HCT116 (cell line): ENCODE results near the gene MTUS2. TPM values are rescaled to one million over a fixed set of nuclear protein-coding genes. Genes with fewer than 3 reads are reported as not detected.

Source experiments
- ATAC-seq: fragments of 200-7000 bp; cut with Tn5 transposase; 2 replicates; pipeline ENCODE4 v1.9.1; 2020; ENCODE audit warnings: mild to moderate bottlenecking, moderate library complexity
- BruUV-seq: library from RNA; stranded (reverse); fragments of 400-500 nt; replicated peaks from 2 replicates; lab custom pipeline; 2021; lab: Mats Ljungman, UMichigan
- CTCF ChIA-PET: fragments of 300-600 bp; sonication (Branson Sonifier 250); formaldehyde crosslinking; loops from one replicate; lab custom pipeline; 2021; ENCODE audit warnings: antibody characterized with exemption; lab: Charles Lee
- POLR2A ChIA-PET: fragments of 300-600, 350-600 bp; sonication (Branson Sonifier 250); formaldehyde crosslinking; loops from one replicate; lab custom pipeline; 2021; ENCODE audit warnings: antibody characterized with exemption; lab: Charles Lee
- RAD21 ChIA-PET, 2 experiments: fragments of 300-600 bp; sonication (Branson Sonifier 250); formaldehyde crosslinking; loops; one replicate each; lab custom pipeline; 2023; ENCODE audit warnings: low total read pairs in 2 of 2; ENCODE audit not compliant: uncharacterized antibody in 2 of 2, unreplicated experiment in 2 of 2, low non-redundant PET in 1 of 2; lab: Charles Lee
- DNase-seq: peaks from one replicate; pipeline ENCODE4 v3.0.0-alpha.2; 2010; ENCODE audit warnings: low read depth, low spot score
- H2AFZ ChIP-seq: fragments of 200-600 bp; shearing (Covaris generic), sonication (generic); 2 replicates; pipeline ENCODE4 v1.6.1; 2017; ENCODE audit warnings: low read depth, mixed run types, mixed read lengths, antibody characterized with exemption, low read length; ENCODE audit not compliant: poor library complexity, severe bottlenecking
- H3K27ac ChIP-seq: 2 replicates; pipeline ENCODE4 v1.5.1; 2012; ENCODE audit warnings: low read depth, low read length
- H3K27me3 ChIP-seq: fragments of 200-600 bp; sonication (generic); 2 replicates; pipeline ENCODE4 v1.6.1; 2016; ENCODE audit warnings: mixed run types, low read length, mixed read lengths; ENCODE audit not compliant: insufficient read depth
- H3K36me3 ChIP-seq, 2 experiments: fragments of 200-500 bp in 1 of 2; fragments of 200-600 bp in 1 of 2; sonication (Bioruptor generic) in 1 of 2; sonication (generic) in 1 of 2; 2 replicates each; pipeline versions ENCODE4 v1.5.1 to v1.6.1; 2014 to 2016; ENCODE audit warnings: low read length in 2 of 2, inconsistent platforms in 1 of 2, mixed read lengths in 1 of 2, mixed run types in 1 of 2; ENCODE audit not compliant: insufficient read depth in 2 of 2, control insufficient read depth in 1 of 2
- H3K4me1 ChIP-seq, 2 experiments: fragments of 200-600 bp in 1 of 2; sonication (generic) in 1 of 2; 2 replicates each; pipeline versions ENCODE4 v1.5.1 to v1.6.1; 2012 to 2017; ENCODE audit warnings: low read length in 2 of 2, inconsistent platforms in 1 of 2, mild to moderate bottlenecking in 1 of 2, mixed read lengths in 1 of 2, mixed run types in 1 of 2, moderate library complexity in 1 of 2; ENCODE audit not compliant: insufficient read depth in 2 of 2, control insufficient read depth in 1 of 2
- H3K4me2 ChIP-seq: fragments of 200-600 bp; sonication (generic); 2 replicates; pipeline ENCODE4 v1.6.1; 2017; ENCODE audit warnings: mixed run types, low read length, mixed read lengths
- H3K4me3 ChIP-seq, 2 experiments: fragments of 200-600 bp in 1 of 2; sonication (generic) in 1 of 2; replicated peaks in 1 of 2; 2 replicates each; pipeline ENCODE4 v1.5.1; 2011 to 2016; ENCODE audit warnings: low read length in 2 of 2, control low read depth in 1 of 2, low read depth in 1 of 2, mild to moderate bottlenecking in 1 of 2, mixed read lengths in 1 of 2, mixed run types in 1 of 2
- H3K79me2 ChIP-seq: fragments of 200-600 bp; sonication (generic); 2 replicates; pipeline ENCODE4 v1.6.1; 2017; ENCODE audit warnings: mild to moderate bottlenecking, mixed run types, low read length, moderate library complexity, mixed read lengths; ENCODE audit not compliant: insufficient read depth
- H3K9ac ChIP-seq: fragments of 200-600 bp; sonication (generic); 2 replicates; pipeline ENCODE4 v1.6.1; 2016; ENCODE audit warnings: low read length, mixed read lengths
- H3K9me2 ChIP-seq: fragments of 200-600 bp; sonication (generic), shearing (Covaris generic); 2 replicates; pipeline ENCODE4 v1.6.1; 2017; ENCODE audit warnings: mixed run types, mild to moderate bottlenecking, moderate library complexity; ENCODE audit not compliant: insufficient read depth
- H3K9me3 ChIP-seq, 2 experiments: fragments of 200-500 bp in 1 of 2; fragments of 200-600 bp in 1 of 2; sonication (Bioruptor generic) in 1 of 2; sonication (generic) in 1 of 2; 2 replicates each; pipeline ENCODE4 v1.6.1; 2014 to 2017; ENCODE audit warnings: low read length in 2 of 2, mixed read lengths in 2 of 2, inconsistent platforms in 1 of 2, low read depth in 1 of 2, mild to moderate bottlenecking in 1 of 2, mixed run types in 1 of 2, moderate library complexity in 1 of 2; ENCODE audit not compliant: control insufficient read depth in 1 of 2, insufficient read depth in 1 of 2
- H4K20me1 ChIP-seq: fragments of 200-600 bp; sonication (generic), shearing (Covaris generic); 2 replicates; pipeline ENCODE4 v1.6.1; 2017; ENCODE audit warnings: mixed run types, mild to moderate bottlenecking, moderate library complexity; ENCODE audit not compliant: insufficient read depth
- CBX3 ChIP-seq: IDR thresholded peaks from 2 replicates; pipeline ENCODE4 v1.6.1; 2012; ENCODE audit warnings: low read depth
- CEBPB ChIP-seq: IDR thresholded peaks from 2 replicates; pipeline ENCODE4 v1.6.1; 2012; ENCODE audit warnings: low read depth
- CTCF ChIP-seq, 3 experiments: fragments of 200-600 bp in 1 of 3; sonication (generic) in 1 of 3; IDR thresholded peaks in 2 of 3; conservative IDR thresholded peaks in 1 of 3; 2 replicates each; pipeline ENCODE4 v1.5.1; 2012 to 2017; ENCODE audit warnings: low read depth in 2 of 3, low read length in 2 of 3, antibody characterized with exemption in 1 of 3, borderline replicate concordance in 1 of 3, control low read depth in 1 of 3, mild to moderate bottlenecking in 1 of 3, mixed read lengths in 1 of 3, mixed run types in 1 of 3, moderate library complexity in 1 of 3; ENCODE audit not compliant: insufficient read depth in 1 of 3
- FOSL1 ChIP-seq: IDR thresholded peaks from 2 replicates; pipeline ENCODE4 v1.6.1; 2012; ENCODE audit warnings: low read depth
- JUND ChIP-seq: IDR thresholded peaks from 2 replicates; pipeline ENCODE4 v1.6.1; 2012
- POLR2A ChIP-seq: IDR thresholded peaks from 2 replicates; pipeline ENCODE4 v1.7.0; 2011; ENCODE audit warnings: borderline replicate concordance; ENCODE audit not compliant: insufficient read depth, insufficient read length; ENCODE audit errors: extremely low read depth
- POLR2AphosphoS5 ChIP-seq: IDR thresholded peaks from 2 replicates; pipeline ENCODE4 v1.6.1; 2011; ENCODE audit warnings: mild to moderate bottlenecking, low read depth, low read length, moderate library complexity
- RAD21 ChIP-seq: IDR thresholded peaks from 2 replicates; pipeline ENCODE4 v1.6.1; 2012; ENCODE audit warnings: low read depth, mild to moderate bottlenecking
- SIN3A ChIP-seq: IDR thresholded peaks from 2 replicates; pipeline ENCODE4 v1.6.1; 2012; ENCODE audit warnings: low read depth
- SP1 ChIP-seq: IDR thresholded peaks from 2 replicates; pipeline ENCODE4 v1.6.1; 2012; ENCODE audit warnings: low read depth
- TCF7L2 ChIP-seq: IDR thresholded peaks from 2 replicates; pipeline ENCODE4 v1.7.0; 2011; ENCODE audit warnings: borderline replicate concordance, inconsistent platforms; ENCODE audit not compliant: insufficient read depth, insufficient read length; ENCODE audit errors: extremely low read depth
- ZNF274 ChIP-seq: fragments of 200-500 bp; sonication (Bioruptor generic); IDR thresholded peaks from 2 replicates; pipeline ENCODE4 v1.6.1; 2014; ENCODE audit warnings: mild to moderate bottlenecking, low read depth, low read length, inconsistent platforms
- intact Hi-C: fragments of 100-400 bp; cut with micrococcal nuclease; formaldehyde crosslinking; loops from 2 replicates; pipeline ENCODE4 v1.10.0; 2022
- total RNA-seq: library from RNA; stranded (reverse); gene quantifications from one replicate; pipeline ENCODE4 v1.2.1, GENCODE V29; 2021; ENCODE audit not compliant: unreplicated experiment
- TF ChIP-seq, protein P1 (sequence below): IDR thresholded peaks from 2 replicates; pipeline ENCODE4 v1.6.1; 2012
- TF ChIP-seq, protein P2 (sequence below): IDR thresholded peaks from 2 replicates; pipeline ENCODE4 v1.6.1; 2012; ENCODE audit warnings: low read depth

Gene MTUS2
- total RNA-seq, 1 experiment from 2014 or later, result 0.02 TPM

GRCh38 chr13:28922341-28922740 lies 102.2 kb downstream of the MTUS2 start:
- no TSS peak for BruUV-seq
- ATAC-seq, result no peak
- intact Hi-C loops, result no loop called here
- H3K4me2 ChIP-seq, result no peak overlapping the region
- TF ChIP-seq ZNF274 (no peak), POLR2AphosphoS5 (no peak)
- H3K4me3 ChIP-seq, result no peak overlapping the region
- CTCF ChIA-PET, result no interaction called here
- no peaks in the 10 kb centered on the region for H3K36me3 ChIP-seq
- RAD21 ChIA-PET, result no interaction called here
- no peaks in the 10 kb centered on the region for H3K9me3 ChIP-seq
- H3K9me2 ChIP-seq, result no peaks in the 10 kb centered on the region
- no peak overlapping the region for H2AFZ ChIP-seq
- no peak overlapping the region for H3K27ac ChIP-seq
- POLR2A ChIA-PET, result no interaction called here
- H3K79me2 ChIP-seq, result no peaks in the 10 kb centered on the region
- no peaks in the 10 kb centered on the region for H4K20me1 ChIP-seq
- no peak for DNase-seq
- H3K27me3 ChIP-seq, result peaks cover 20% of the 10 kb centered on the region
- H3K9ac ChIP-seq, result no peak overlapping the region
- H3K4me1 ChIP-seq, result no peaks in the 10 kb centered on the region

GRCh38 chr13:28935104-28935503 lies 115.0 kb downstream of the MTUS2 start:
- Histone ChIP-seq H3K27me3 (peaks cover 3% of the 10 kb centered on the region; the same call in 1 of the 2 replicates), H3K36me3 (no peaks in the 10 kb centered on the region), H4K20me1 (no peaks in the 10 kb centered on the region), H3K4me2 (no peak overlapping the region), H3K9me2 (no peaks in the 10 kb centered on the region), H2AFZ (no peak overlapping the region), H3K4me1 (no peaks in the 10 kb centered on the region), H3K27ac (no peak overlapping the region), H3K4me3 (no peak overlapping the region), H3K79me2 (no peaks in the 10 kb centered on the region), H3K9me3 (no peaks in the 10 kb centered on the region), H3K9ac (no peak overlapping the region)
- no peak for ATAC-seq
- CTCF ChIA-PET, result no interaction called here
- no TSS peak for BruUV-seq
- POLR2A ChIA-PET, result no interaction called here
- intact Hi-C loops, result no loop called here
- DNase-seq, result no peak
- RAD21 ChIA-PET, result no interaction called here
- no peak for TF ChIP-seq FOSL1
- TF ChIP-seq TCF7L2, result no peak
- no peak for TF ChIP-seq CTCF (IDR thresholded peaks at IDR 0.05 in 2 of 3, conservative IDR thresholded peaks at IDR 0.05 in 1 of 3; ENCODE audit: borderline replicate concordance in 1 of 3, insufficient read depth in 1 of 3, low read depth in 2 of 3, low read length in 2 of 3)
- TF ChIP-seq JUND, result no peak
- TF ChIP-seq, protein P1, sequence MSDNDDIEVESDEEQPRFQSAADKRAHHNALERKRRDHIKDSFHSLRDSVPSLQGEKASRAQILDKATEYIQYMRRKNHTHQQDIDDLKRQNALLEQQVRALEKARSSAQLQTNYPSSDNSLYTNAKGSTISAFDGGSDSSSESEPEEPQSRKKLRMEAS, result no peak
- TF ChIP-seq RAD21, result no peak
- no peak for TF ChIP-seq SIN3A
- no peak for TF ChIP-seq CBX3
- TF ChIP-seq, protein P2, sequence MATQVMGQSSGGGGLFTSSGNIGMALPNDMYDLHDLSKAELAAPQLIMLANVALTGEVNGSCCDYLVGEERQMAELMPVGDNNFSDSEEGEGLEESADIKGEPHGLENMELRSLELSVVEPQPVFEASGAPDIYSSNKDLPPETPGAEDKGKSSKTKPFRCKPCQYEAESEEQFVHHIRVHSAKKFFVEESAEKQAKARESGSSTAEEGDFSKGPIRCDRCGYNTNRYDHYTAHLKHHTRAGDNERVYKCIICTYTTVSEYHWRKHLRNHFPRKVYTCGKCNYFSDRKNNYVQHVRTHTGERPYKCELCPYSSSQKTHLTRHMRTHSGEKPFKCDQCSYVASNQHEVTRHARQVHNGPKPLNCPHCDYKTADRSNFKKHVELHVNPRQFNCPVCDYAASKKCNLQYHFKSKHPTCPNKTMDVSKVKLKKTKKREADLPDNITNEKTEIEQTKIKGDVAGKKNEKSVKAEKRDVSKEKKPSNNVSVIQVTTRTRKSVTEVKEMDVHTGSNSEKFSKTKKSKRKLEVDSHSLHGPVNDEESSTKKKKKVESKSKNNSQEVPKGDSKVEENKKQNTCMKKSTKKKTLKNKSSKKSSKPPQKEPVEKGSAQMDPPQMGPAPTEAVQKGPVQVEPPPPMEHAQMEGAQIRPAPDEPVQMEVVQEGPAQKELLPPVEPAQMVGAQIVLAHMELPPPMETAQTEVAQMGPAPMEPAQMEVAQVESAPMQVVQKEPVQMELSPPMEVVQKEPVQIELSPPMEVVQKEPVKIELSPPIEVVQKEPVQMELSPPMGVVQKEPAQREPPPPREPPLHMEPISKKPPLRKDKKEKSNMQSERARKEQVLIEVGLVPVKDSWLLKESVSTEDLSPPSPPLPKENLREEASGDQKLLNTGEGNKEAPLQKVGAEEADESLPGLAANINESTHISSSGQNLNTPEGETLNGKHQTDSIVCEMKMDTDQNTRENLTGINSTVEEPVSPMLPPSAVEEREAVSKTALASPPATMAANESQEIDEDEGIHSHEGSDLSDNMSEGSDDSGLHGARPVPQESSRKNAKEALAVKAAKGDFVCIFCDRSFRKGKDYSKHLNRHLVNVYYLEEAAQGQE, result no peak
- TF ChIP-seq POLR2A, result no peak
- no peak for TF ChIP-seq SP1
- no peak for TF ChIP-seq CEBPB
